HFFc6 (cell line): ENCODE measurements around the gene TRAF4. TPM values are rescaled to one million over a fixed set of nuclear protein-coding genes. Genes with fewer than 3 reads are reported as not detected.

Experiments
- DNase-seq: peaks from one replicate; pipeline ENCODE4 v3.0.0-alpha.2; 2018
- H3K27ac Mint-ChIP-seq: 2 replicates; pipeline ENCODE4 v1.8.0; 2020; ENCODE audit warnings: mild to moderate bottlenecking, mixed read lengths
- H3K27me3 Mint-ChIP-seq: 2 replicates; pipeline ENCODE4 v1.8.0; 2021; ENCODE audit warnings: mild to moderate bottlenecking, moderate library complexity, mixed read lengths; ENCODE audit not compliant: insufficient read depth
- H3K36me3 Mint-ChIP-seq: 2 replicates; pipeline ENCODE4 v1.8.0; 2021; ENCODE audit warnings: low read depth, mixed read lengths
- H3K4me1 Mint-ChIP-seq: 2 replicates; pipeline ENCODE4 v1.8.0; 2020; ENCODE audit warnings: low read depth, mixed read lengths
- H3K4me3 Mint-ChIP-seq: 2 replicates; pipeline ENCODE4 v1.8.0; 2020; ENCODE audit warnings: mild to moderate bottlenecking, moderate library complexity, mixed read lengths
- H3K9me3 Mint-ChIP-seq: 2 replicates; pipeline ENCODE4 v1.8.0; 2020; ENCODE audit warnings: mild to moderate bottlenecking, mixed read lengths
- CTCF ChIP-seq: fragments of 200-600 bp; sonication (generic); IDR thresholded peaks from 2 replicates; pipeline ENCODE4 v1.5.0; 2021; ENCODE audit warnings: antibody characterized with exemption, mild to moderate bottlenecking
- total RNA-seq, 6 experiments: library from RNA; stranded (reverse); fragmentation: NEBNext Ultra II Directional; extraction: Animal tissue kit (Norgen Biotek cat#: 25700); gene quantifications; 2 replicates in 1 of 6; 3 replicates in 5 of 6; pipeline ENCODE4 v1.2.3, GENCODE V29; 2021

The TRAF4 gene
- total RNA-seq, 6 experiments from 2014 or later, result 48.0 to 61.3 (median 53.8) TPM

- peak overlapping the region; percentile 51 for H3K27ac Mint-ChIP-seq
- no peak for DNase-seq
- peaks cover 15% of the 10 kb centered on the region for H3K36me3 Mint-ChIP-seq
- H3K4me1 Mint-ChIP-seq, result peaks cover 29% of the 10 kb centered on the region
- H3K27me3 Mint-ChIP-seq, result peaks cover 32% of the 10 kb centered on the region
- no peak for TF ChIP-seq CTCF
- no peaks in the 10 kb centered on the region for H3K9me3 Mint-ChIP-seq
- no peak overlapping the region for H3K4me3 Mint-ChIP-seq
These were observed 4.3 kb downstream of the TRAF4 start for GRCh38 chr17:28747801-28748750.

- no peaks in the 10 kb centered on the region for H3K9me3 Mint-ChIP-seq
- H3K4me1 Mint-ChIP-seq, result peaks cover 27% of the 10 kb centered on the region
- H3K36me3 Mint-ChIP-seq, result peaks cover 15% of the 10 kb centered on the region
- DNase-seq, result no peak
- H3K27me3 Mint-ChIP-seq, result peaks cover 32% of the 10 kb centered on the region
- peak overlapping the region; percentile 51 for H3K27ac Mint-ChIP-seq
- no peak for TF ChIP-seq CTCF
- no peak overlapping the region; the same call in 1 of the 2 replicates for H3K4me3 Mint-ChIP-seq
These were observed 5.2 kb downstream of the TRAF4 start for GRCh38 chr17:28748852-28749515.

GRCh38 chr17:28749516-28750177 lies 5.8 kb downstream of the TRAF4 start:
- H3K4me3 Mint-ChIP-seq, result no peak overlapping the region
- no peak for TF ChIP-seq CTCF
- peaks cover 15% of the 10 kb centered on the region for H3K36me3 Mint-ChIP-seq
- H3K4me1 Mint-ChIP-seq, result peaks cover 27% of the 10 kb centered on the region
- no peaks in the 10 kb centered on the region for H3K9me3 Mint-ChIP-seq
- no peak for DNase-seq
- peak overlapping the region; percentile 51; the same call in 1 of the 2 replicates for H3K27ac Mint-ChIP-seq
- H3K27me3 Mint-ChIP-seq, result peaks cover 33% of the 10 kb centered on the region

GRCh38 chr17:28750178-28751047 lies 6.6 kb downstream of the TRAF4 start:
- peak; percentile 98 for TF ChIP-seq CTCF
- H3K27ac Mint-ChIP-seq, result peak overlapping the region; percentile 53
- peaks cover 15% of the 10 kb centered on the region for H3K36me3 Mint-ChIP-seq
- H3K4me3 Mint-ChIP-seq, result no peak overlapping the region
- no peaks in the 10 kb centered on the region for H3K9me3 Mint-ChIP-seq
- H3K27me3 Mint-ChIP-seq, result peaks cover 30% of the 10 kb centered on the region
- peak; percentile 89 for DNase-seq
- peaks cover 30% of the 10 kb centered on the region for H3K4me1 Mint-ChIP-seq
